ENCODE data around the gene SIDT2. TPM values are rescaled to one million over a fixed set of nuclear protein-coding genes. Genes with fewer than 3 reads are reported as not detected.

The SIDT2 gene
- total RNA-seq, 1 experiment from 2014 or later = 37.0 TPM

- TF ChIP-seq SP1 (IDR thresholded peaks at IDR 0.05; ENCODE audit: low read depth) = no peak
Measured at GRCh38 chr11:117203069-117203407, 24.5 kb downstream of the SIDT2 start (continued).

GRCh38 chr11:117204283-117205080, 25.9 kb downstream of the SIDT2 start:
- H3K4me2 ChIP-seq (ENCODE audit: low read length) = no peak overlapping the region
- intact Hi-C loops (cut with micrococcal nuclease) = no loop called here
- no peak for ATAC-seq
- POLR2A ChIA-PET = no interaction called here
- DNase-seq (ENCODE audit: low read depth, low spot score) = no peak
- no peaks in the 10 kb centered on the region for H3K27me3 ChIP-seq (ENCODE audit: insufficient read depth, low read length)
- RAD21 ChIA-PET (ENCODE audit: low non-redundant PET in 1 of 2, low total read pairs in 2 of 2, uncharacterized antibody in 2 of 2, unreplicated experiment in 2 of 2) = no interaction called here
- H3K27ac ChIP-seq (ENCODE audit: low read depth, low read length) = no peak overlapping the region
- peaks cover 0 to 7% of the 10 kb centered on the region in 2 experiments; a peak in 1 of 4 replicates for H3K36me3 ChIP-seq (ENCODE audit: control insufficient read depth in 1 of 2, insufficient read depth in 2 of 2, low read length in 2 of 2)
- no TSS peak for BruUV-seq (replicated peaks)
- H3K4me1 ChIP-seq (ENCODE audit: control insufficient read depth in 1 of 2, insufficient read depth in 2 of 2, low read length in 2 of 2) = peaks cover 0 to 7% of the 10 kb centered on the region in 2 experiments; a peak in 2 of 4 replicates
- no peaks in the 10 kb centered on the region for H4K20me1 ChIP-seq (ENCODE audit: insufficient read depth)
- TF ChIP-seq EGR1 (IDR thresholded peaks at IDR 0.05; ENCODE audit: low read depth) (no peak), CEBPB (IDR thresholded peaks at IDR 0.05; ENCODE audit: low read depth) (no peak), ZNF274 (IDR thresholded peaks at IDR 0.05; ENCODE audit: low read depth, low read length) (no peak), ELF1 (IDR thresholded peaks at IDR 0.05; ENCODE audit: borderline replicate concordance, low read depth) (no peak), TCF7L2 (IDR thresholded peaks at IDR 0.05; ENCODE audit: borderline replicate concordance, extremely low read depth, insufficient read depth, insufficient read length) (no peak), MAX (IDR thresholded peaks at IDR 0.05) (no peak), JUND (IDR thresholded peaks at IDR 0.05) (no peak), ZFX (IDR thresholded peaks at IDR 0.05) (no peak), EZH2 (IDR thresholded peaks at IDR 0.05) (no peak), ZBTB33 (IDR thresholded peaks at IDR 0.05; ENCODE audit: extremely low read depth, insufficient replicate concordance, low read length) (no peak), CBX3 (IDR thresholded peaks at IDR 0.05; ENCODE audit: low read depth) (no peak), SIN3A (IDR thresholded peaks at IDR 0.05; ENCODE audit: low read depth) (no peak)
- no peak overlapping the region for H2AFZ ChIP-seq (ENCODE audit: low read depth, low read length, poor library complexity, severe bottlenecking)
- H3K79me2 ChIP-seq (ENCODE audit: insufficient read depth, low read length) = no peaks in the 10 kb centered on the region
- H3K4me3 ChIP-seq (replicated peaks in 1 of 2; ENCODE audit: low read depth in 1 of 2, low read length in 2 of 2) = no peak overlapping the region
- no peaks in the 10 kb centered on the region for H3K9me2 ChIP-seq (ENCODE audit: insufficient read depth)
- CTCF ChIA-PET = no interaction called here
- H3K9me3 ChIP-seq (ENCODE audit: control insufficient read depth in 1 of 2, insufficient read depth in 1 of 2, low read depth in 1 of 2, low read length in 2 of 2) = no peaks in the 10 kb centered on the region
- no peak overlapping the region for H3K9ac ChIP-seq (ENCODE audit: low read length)
